HG02798 (cell line): Measurements from ENCODE around the gene NELL1.
A peak's percentile ranks its signal among the peaks of the same experiment; 100 is the strongest.

Experiments
- ATAC-seq: cut with Tn5 transposase; IDR thresholded peaks from one replicate; pipeline ENCODE4 v1.9.1; 2021; ENCODE audit warnings: mild to moderate bottlenecking; ENCODE audit not compliant: unreplicated experiment, poor library complexity

NELL1 gene

GRCh38 chr11:21511835-21512440 is 842.6 kb downstream of the NELL1 start:
- ATAC-seq: peak; percentile 87

- ATAC-seq: no peak
Observed at GRCh38 chr11:21514316-21514715, 844.9 kb downstream of the NELL1 start.

GRCh38 chr11:21520244-21520643 is 850.9 kb downstream of the NELL1 start:
- no peak for ATAC-seq

- ATAC-seq: no peak
Observed at GRCh38 chr11:21529187-21529586, 859.8 kb downstream of the NELL1 start.

- no peak for ATAC-seq
Observed at GRCh38 chr11:21534288-21534687, 864.9 kb downstream of the NELL1 start.

GRCh38 chr11:21537980-21538379 is 868.6 kb downstream of the NELL1 start:
- ATAC-seq: no peak

GRCh38 chr11:21541187-21541751 is 871.9 kb downstream of the NELL1 start:
- no peak for ATAC-seq

GRCh38 chr11:21543901-21544300 is 874.5 kb downstream of the NELL1 start:
- no peak for ATAC-seq

- no peak for ATAC-seq
Observed at GRCh38 chr11:21545699-21546098, 876.3 kb downstream of the NELL1 start.

- ATAC-seq: no peak
Observed at GRCh38 chr11:21546703-21547102, 877.3 kb downstream of the NELL1 start.

- ATAC-seq: no peak
Observed at GRCh38 chr11:21552911-21553310, 883.5 kb downstream of the NELL1 start.

- no peak for ATAC-seq
Observed at GRCh38 chr11:21553795-21554194, 884.4 kb downstream of the NELL1 start.

GRCh38 chr11:21554284-21554683 is 884.9 kb downstream of the NELL1 start:
- no peak for ATAC-seq

GRCh38 chr11:21556926-21557325 is 887.5 kb downstream of the NELL1 start:
- no peak for ATAC-seq

- ATAC-seq: no peak
Observed at GRCh38 chr11:21560466-21560975, 891.1 kb downstream of the NELL1 start.

- ATAC-seq: no peak
Observed at GRCh38 chr11:21561581-21561980, 892.2 kb downstream of the NELL1 start.

GRCh38 chr11:21564095-21564494 is 894.7 kb downstream of the NELL1 start:
- ATAC-seq: no peak

- no peak for ATAC-seq
Observed at GRCh38 chr11:21564833-21565682, 895.7 kb downstream of the NELL1 start.

GRCh38 chr11:21566521-21567117 is 897.2 kb downstream of the NELL1 start:
- no peak for ATAC-seq

- no peak for ATAC-seq
Observed at GRCh38 chr11:21567645-21568290, 898.4 kb downstream of the NELL1 start.
